22Rv1 (cell line): Measurements from ENCODE around the gene IDH3G.
"Not testable (repeated sequence)": the region's sequence is repeated elsewhere in the genome, so short reads cannot be mapped to it uniquely, and the experiment has no call there.

ENCODE experiments used
- H3K27ac ChIP-seq: fragments of 450-650 bp; 2 replicates; pipeline ENCODE4 v1.5.1; 2017
- CTCF ChIP-seq: fragments of 450-650 bp; IDR thresholded peaks from 2 replicates; pipeline ENCODE4 v1.5.1; 2017; ENCODE audit warnings: mild to moderate bottlenecking
- ZFX ChIP-seq: fragments of 450-650 bp; IDR thresholded peaks from 2 replicates; pipeline ENCODE4 v1.6.1; 2017; ENCODE audit warnings: antibody characterized with exemption, borderline replicate concordance

IDH3G gene

GRCh38 chrX:153750127-153750774 lies 43.9 kb downstream of the IDH3G start:
- no peak overlapping the region for H3K27ac ChIP-seq

GRCh38 chrX:153749017-153749416 lies 45.2 kb downstream of the IDH3G start:
- not testable (repeated sequence) for H3K27ac ChIP-seq

More at GRCh38 chrX:153750127-153750774, 43.9 kb downstream of the IDH3G start:
- TF ChIP-seq ZFX, result no peak
- TF ChIP-seq CTCF, result no peak

GRCh38 chrX:153746991-153747390 lies 47.2 kb downstream of the IDH3G start:
- not testable (repeated sequence) for H3K27ac ChIP-seq

GRCh38 chrX:153746359-153746758 lies 47.8 kb downstream of the IDH3G start:
- TF ChIP-seq CTCF, result no peak
- no peak for TF ChIP-seq ZFX
- no peak overlapping the region for H3K27ac ChIP-seq

- not testable (repeated sequence) for H3K27ac ChIP-seq
Measured at GRCh38 chrX:153745067-153745433, 49.1 kb downstream of the IDH3G start.

- no peak for TF ChIP-seq ZFX
- TF ChIP-seq CTCF, result no peak
- H3K27ac ChIP-seq, result peak overlapping the region; percentile 55
Measured at GRCh38 chrX:153744210-153745066, 49.7 kb downstream of the IDH3G start.

GRCh38 chrX:153743468-153744209 lies 50.5 kb downstream of the IDH3G start:
- H3K27ac ChIP-seq, result peak overlapping the region; percentile 55
- TF ChIP-seq CTCF, result peak; percentile 37

- H3K27ac ChIP-seq, result not testable (repeated sequence)
Measured at GRCh38 chrX:153742796-153743467, 51.2 kb downstream of the IDH3G start.

GRCh38 chrX:153742111-153742510 lies 52.1 kb downstream of the IDH3G start:
- H3K27ac ChIP-seq, result not testable (repeated sequence)
